ENCODE data around the gene EVL.
A peak's percentile ranks its signal among the peaks of the same experiment; 100 is the strongest.

Gene EVL

DNA sequence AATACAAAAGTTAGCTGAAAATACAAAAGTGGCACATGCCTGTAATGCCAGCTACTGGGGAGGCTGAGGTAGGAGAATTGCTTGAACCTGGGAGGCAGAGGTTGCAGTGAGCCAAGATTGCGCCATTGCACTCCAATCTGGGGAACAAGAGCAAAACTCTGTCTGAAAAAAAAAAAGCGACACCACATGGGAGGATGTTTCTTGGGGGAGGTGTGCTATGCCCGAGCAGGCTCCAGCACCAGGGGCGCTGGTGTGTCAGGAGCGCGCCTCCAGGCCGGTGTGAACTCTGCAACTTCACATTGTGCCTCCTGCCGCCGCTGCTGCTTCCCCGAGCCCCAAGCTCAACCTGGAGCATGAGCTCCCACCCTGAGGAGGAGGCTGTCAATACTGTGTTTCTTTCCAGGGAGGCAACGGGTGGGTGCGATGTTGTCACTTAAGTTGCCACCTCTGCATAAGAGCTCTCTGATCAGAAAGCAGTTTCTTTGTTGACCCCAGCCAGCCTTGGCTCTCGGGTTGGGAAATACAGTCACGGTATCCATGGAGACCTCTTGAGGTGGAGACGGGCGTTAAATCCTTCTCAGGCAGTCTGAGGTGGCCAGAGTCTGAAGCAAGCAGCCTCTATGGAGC lies 75.3 kb downstream of the EVL start:
- DNase-seq (ENCODE audit: low read depth): peak; percentile 92
- TF ChIP-seq MYC (IDR thresholded peaks at IDR 0.05; ENCODE audit: low read depth, low read length) (0 out of 2 replicates have a peak, but pooled peaks have one; percentile 18), POLR2A (IDR thresholded peaks at IDR 0.05; ENCODE audit: extremely low read depth, insufficient read length) (no peak)
- TF ChIP-seq, protein P1, sequence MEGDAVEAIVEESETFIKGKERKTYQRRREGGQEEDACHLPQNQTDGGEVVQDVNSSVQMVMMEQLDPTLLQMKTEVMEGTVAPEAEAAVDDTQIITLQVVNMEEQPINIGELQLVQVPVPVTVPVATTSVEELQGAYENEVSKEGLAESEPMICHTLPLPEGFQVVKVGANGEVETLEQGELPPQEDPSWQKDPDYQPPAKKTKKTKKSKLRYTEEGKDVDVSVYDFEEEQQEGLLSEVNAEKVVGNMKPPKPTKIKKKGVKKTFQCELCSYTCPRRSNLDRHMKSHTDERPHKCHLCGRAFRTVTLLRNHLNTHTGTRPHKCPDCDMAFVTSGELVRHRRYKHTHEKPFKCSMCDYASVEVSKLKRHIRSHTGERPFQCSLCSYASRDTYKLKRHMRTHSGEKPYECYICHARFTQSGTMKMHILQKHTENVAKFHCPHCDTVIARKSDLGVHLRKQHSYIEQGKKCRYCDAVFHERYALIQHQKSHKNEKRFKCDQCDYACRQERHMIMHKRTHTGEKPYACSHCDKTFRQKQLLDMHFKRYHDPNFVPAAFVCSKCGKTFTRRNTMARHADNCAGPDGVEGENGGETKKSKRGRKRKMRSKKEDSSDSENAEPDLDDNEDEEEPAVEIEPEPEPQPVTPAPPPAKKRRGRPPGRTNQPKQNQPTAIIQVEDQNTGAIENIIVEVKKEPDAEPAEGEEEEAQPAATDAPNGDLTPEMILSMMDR (IDR thresholded peaks at IDR 0.05; ENCODE audit: low read depth, low read length): peak; percentile 52
- TF ChIP-seq, protein P2, sequence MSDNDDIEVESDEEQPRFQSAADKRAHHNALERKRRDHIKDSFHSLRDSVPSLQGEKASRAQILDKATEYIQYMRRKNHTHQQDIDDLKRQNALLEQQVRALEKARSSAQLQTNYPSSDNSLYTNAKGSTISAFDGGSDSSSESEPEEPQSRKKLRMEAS (IDR thresholded peaks at IDR 0.05; ENCODE audit: low read depth, low read length): no peak
- no peak overlapping the region for H3K4me3 ChIP-seq (ENCODE audit: low read depth, low read length)

DNA sequence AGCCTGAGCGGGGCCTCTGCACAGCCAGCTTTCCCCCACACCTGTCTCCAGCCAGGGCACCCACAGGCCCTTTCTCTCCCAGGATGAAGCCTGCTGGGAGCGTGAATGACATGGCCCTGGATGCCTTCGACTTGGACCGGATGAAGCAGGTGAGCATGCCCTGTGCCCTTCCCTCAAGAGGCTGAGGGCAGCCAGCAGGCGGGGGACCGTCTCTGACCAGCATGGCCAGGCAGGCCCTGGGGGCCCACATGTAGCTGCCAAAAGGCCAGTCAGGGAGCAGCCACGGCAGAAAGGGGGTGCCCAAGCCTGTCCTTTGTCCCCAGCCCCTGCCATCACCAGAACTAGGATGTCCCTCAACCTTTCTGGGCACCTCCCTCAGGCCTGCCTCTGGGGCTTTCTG lies 75.9 kb downstream of the EVL start:
- DNase-seq (ENCODE audit: low read depth): no peak
- no peak overlapping the region for H3K4me3 ChIP-seq (ENCODE audit: low read depth, low read length)
- TF ChIP-seq, protein P1 (IDR thresholded peaks at IDR 0.05; ENCODE audit: low read depth, low read length): no peak
- TF ChIP-seq, protein P2 (IDR thresholded peaks at IDR 0.05; ENCODE audit: low read depth, low read length): no peak
- TF ChIP-seq MYC (IDR thresholded peaks at IDR 0.05; ENCODE audit: low read depth, low read length) (no peak), POLR2A (IDR thresholded peaks at IDR 0.05; ENCODE audit: extremely low read depth, insufficient read length) (no peak)

DNA sequence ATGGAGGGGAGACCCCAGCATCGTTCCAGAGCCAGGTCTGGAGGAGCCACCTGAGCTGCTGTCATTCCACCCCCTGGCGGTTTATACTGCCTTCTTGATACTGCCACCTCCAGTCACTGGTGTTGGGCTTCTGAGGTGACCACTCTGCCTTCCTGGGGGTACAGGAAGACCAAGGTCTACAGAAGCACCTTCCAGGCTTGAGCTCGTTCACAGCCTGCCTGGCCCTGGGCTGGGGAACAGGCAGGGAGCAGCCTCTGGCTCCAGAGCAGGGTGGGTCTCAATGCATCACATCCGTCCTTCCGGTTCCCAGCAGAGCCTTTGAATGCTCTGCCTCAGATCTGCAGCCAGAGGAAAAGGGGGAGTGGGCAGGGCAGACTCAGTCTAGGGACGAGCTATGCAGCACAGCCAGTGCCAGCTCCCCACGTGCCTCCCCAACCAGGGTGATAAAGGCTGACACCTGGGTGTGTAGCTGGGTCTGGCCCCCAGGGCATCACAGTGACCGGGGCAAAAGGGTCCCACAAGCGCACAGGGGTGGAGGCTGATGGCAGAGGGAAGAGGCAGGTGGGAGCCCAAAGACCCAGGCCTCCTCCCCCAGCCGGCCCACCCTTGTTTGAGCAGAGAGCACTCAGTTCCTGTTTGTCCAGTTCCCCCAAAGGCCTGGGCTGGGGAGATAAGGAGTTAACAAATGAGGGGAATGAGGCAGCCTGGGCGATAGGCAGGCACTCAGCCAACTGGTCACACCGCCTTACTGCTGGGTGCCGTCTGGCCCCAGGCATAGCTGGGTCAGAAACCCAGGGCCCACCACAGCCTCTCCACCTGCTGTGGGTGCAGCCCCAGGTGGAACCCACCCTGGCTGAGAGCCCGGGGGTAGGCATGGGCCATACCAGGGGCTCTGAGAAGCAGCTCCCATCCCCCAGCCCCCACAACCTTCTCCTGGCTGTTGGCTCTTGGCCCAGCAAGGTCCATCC lies 77.1 kb downstream of the EVL start:
- H3K4me3 ChIP-seq (ENCODE audit: low read depth, low read length): no peak overlapping the region
- TF ChIP-seq, protein P1 (IDR thresholded peaks at IDR 0.05; ENCODE audit: low read depth, low read length): no peak
- TF ChIP-seq, protein P2 (IDR thresholded peaks at IDR 0.05; ENCODE audit: low read depth, low read length): no peak
- no peak for TF ChIP-seq MYC (IDR thresholded peaks at IDR 0.05; ENCODE audit: low read depth, low read length)
- TF ChIP-seq POLR2A (IDR thresholded peaks at IDR 0.05; ENCODE audit: extremely low read depth, insufficient read length): no peak
- no peak for DNase-seq (ENCODE audit: low read depth)

DNA sequence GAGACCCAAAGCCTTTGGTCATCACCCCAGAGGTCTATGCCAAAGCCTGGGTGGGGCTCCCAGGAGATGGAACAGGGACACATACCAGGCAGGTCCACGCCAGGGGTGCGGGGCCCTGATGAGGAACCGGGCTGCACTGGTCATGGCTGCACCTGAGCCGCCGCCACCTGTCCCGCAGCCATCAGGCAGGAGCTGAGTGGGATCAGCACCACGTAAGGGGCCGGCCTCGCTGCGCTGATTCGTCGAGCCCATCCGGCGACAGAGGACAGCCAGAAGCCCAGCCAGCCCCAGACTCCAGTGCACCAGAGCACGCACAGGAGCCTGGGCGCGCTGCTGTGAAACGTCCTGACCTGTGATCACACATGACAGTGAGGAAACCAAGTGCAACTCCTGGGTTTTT lies 78.3 kb downstream of the EVL start:
- TF ChIP-seq, protein P1 (IDR thresholded peaks at IDR 0.05; ENCODE audit: low read depth, low read length): no peak
- TF ChIP-seq, protein P2 (IDR thresholded peaks at IDR 0.05; ENCODE audit: low read depth, low read length): no peak
- TF ChIP-seq MYC (IDR thresholded peaks at IDR 0.05; ENCODE audit: low read depth, low read length): no peak
- TF ChIP-seq POLR2A (IDR thresholded peaks at IDR 0.05; ENCODE audit: extremely low read depth, insufficient read length): no peak
- H3K4me3 ChIP-seq (ENCODE audit: low read depth, low read length): no peak overlapping the region
- DNase-seq (ENCODE audit: low read depth): no peak

DNA sequence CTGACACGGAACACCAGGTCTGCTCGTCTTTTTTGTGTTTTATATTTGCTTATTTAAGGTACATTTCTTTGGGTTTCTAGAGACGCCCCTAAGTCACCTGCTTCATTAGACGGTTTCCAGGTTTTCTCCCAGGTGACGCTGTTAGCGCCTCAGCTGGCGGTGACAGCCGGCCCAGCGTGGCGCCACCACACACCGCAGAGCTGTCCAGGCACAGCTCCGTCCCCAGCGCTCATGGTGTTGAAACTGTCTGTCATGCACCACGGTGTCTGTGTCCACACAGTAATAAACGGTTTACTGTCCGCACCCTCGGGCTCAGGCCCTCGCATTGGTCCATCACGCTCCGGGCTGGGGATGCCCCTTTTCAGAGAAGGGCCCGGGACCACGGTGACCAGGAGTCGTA lies 78.7 kb downstream of the EVL start:
- no peak overlapping the region for H3K4me3 ChIP-seq (ENCODE audit: low read depth, low read length)
- TF ChIP-seq, protein P1 (IDR thresholded peaks at IDR 0.05; ENCODE audit: low read depth, low read length): no peak
- TF ChIP-seq MYC (IDR thresholded peaks at IDR 0.05; ENCODE audit: low read depth, low read length) (no peak), POLR2A (IDR thresholded peaks at IDR 0.05; ENCODE audit: extremely low read depth, insufficient read length) (no peak)
- TF ChIP-seq, protein P2 (IDR thresholded peaks at IDR 0.05; ENCODE audit: low read depth, low read length): no peak
- no peak for DNase-seq (ENCODE audit: low read depth)
